ENCODE results near the gene ELL3.
A peak's percentile ranks its signal among the peaks of the same experiment; 100 is the strongest.
"Not testable (repeated sequence)": the region's sequence is repeated elsewhere in the genome, so short reads cannot be mapped to it uniquely, and the experiment has no call there.

Gene ELL3

GRCh38 chr15:43808435-43808950, 31.7 kb upstream of the ELL3 start:
- no peak overlapping the region; the same call in 1 of the 2 replicates for H3K4me3 ChIP-seq (ENCODE audit: low read depth, low read length)
- DNase-seq (ENCODE audit: low read depth): peak; percentile 87
- no peak for TF ChIP-seq CTCF (IDR thresholded peaks at IDR 0.05; ENCODE audit: control insufficient read depth, extremely low read depth, insufficient read depth)

- DNase-seq (ENCODE audit: low read depth); H3K4me3 ChIP-seq (ENCODE audit: low read depth, low read length): not testable (repeated sequence)
These were observed 25.9 kb upstream of the ELL3 start for GRCh38 chr15:43802676-43803075.

- DNase-seq (ENCODE audit: low read depth): peak; percentile 76
- H3K4me3 ChIP-seq (ENCODE audit: low read depth, low read length): peak within 1 kb of the TSS; percentile 97
- TF ChIP-seq CTCF (IDR thresholded peaks at IDR 0.05; ENCODE audit: control insufficient read depth, extremely low read depth, insufficient read depth): no peak
These were observed 23.7 kb upstream of the ELL3 start, which contains the start of gene HYPK for GRCh38 chr15:43800286-43801141. Gene HYPK (plus strand): TSS chr15:43800599. CDS start chr15:43800623, 24 bp downstream.

- DNase-seq (ENCODE audit: low read depth): no peak
- TF ChIP-seq CTCF (IDR thresholded peaks at IDR 0.05; ENCODE audit: control insufficient read depth, extremely low read depth, insufficient read depth): no peak
- peak within 1 kb of the TSS; percentile 97 for H3K4me3 ChIP-seq (ENCODE audit: low read depth, low read length)
These were observed 23.1 kb upstream of the ELL3 start, which contains the start of gene SERINC4 for GRCh38 chr15:43799945-43800285. Gene SERINC4 (minus strand): TSS chr15:43800220. CDS start chr15:43799986, 234 bp downstream.

GRCh38 chr15:43799209-43799944, 22.6 kb upstream of the ELL3 start:
- no peak for DNase-seq (ENCODE audit: low read depth)
- peak overlapping the region; percentile 29 for H3K4me3 ChIP-seq (ENCODE audit: low read depth, low read length)
- TF ChIP-seq CTCF (IDR thresholded peaks at IDR 0.05; ENCODE audit: control insufficient read depth, extremely low read depth, insufficient read depth): 0 out of 2 replicates have a peak, but pooled peaks have one; percentile 6

- no peak for TF ChIP-seq CTCF (IDR thresholded peaks at IDR 0.05; ENCODE audit: control insufficient read depth, extremely low read depth, insufficient read depth)
- H3K4me3 ChIP-seq (ENCODE audit: low read depth, low read length): no peak overlapping the region
- DNase-seq (ENCODE audit: low read depth): no peak
These were observed 19.8 kb upstream of the ELL3 start for GRCh38 chr15:43796566-43796965.

GRCh38 chr15:43795997-43796396, 19.2 kb upstream of the ELL3 start:
- no peak for TF ChIP-seq CTCF (IDR thresholded peaks at IDR 0.05; ENCODE audit: control insufficient read depth, extremely low read depth, insufficient read depth)
- H3K4me3 ChIP-seq (ENCODE audit: low read depth, low read length): no peak overlapping the region
- no peak for DNase-seq (ENCODE audit: low read depth)

All from LNCaP clone FGC (cell line).